DOHH2 (cell line): ENCODE results near the gene C11orf91.

Experiments used
- CTCF ChIP-seq: fragments of 200-600 bp; sonication (generic); IDR thresholded peaks from one replicate; pipeline ENCODE4 v1.5.1; 2014; ENCODE audit warnings: antibody characterized with exemption, mild to moderate bottlenecking, low read depth, low read length; ENCODE audit not compliant: poor library complexity, severe bottlenecking
- EZH2phosphoT487 ChIP-seq: fragments of 200-600 bp; sonication (generic); IDR thresholded peaks from 2 replicates; pipeline ENCODE4 v1.6.1; 2017; ENCODE audit warnings: borderline replicate concordance, mild to moderate bottlenecking, antibody characterized with exemption, low read length, moderate library complexity, mixed read lengths

- no peak for TF ChIP-seq CTCF
- TF ChIP-seq EZH2phosphoT487, result no peak
Measured at GRCh38 chr11:33652431-33652830, 48.2 kb downstream of the C11orf91 start.
